HL-60 (cell line): ENCODE measurements around the gene GSTT4.
"Not testable (repeated sequence)": the region's sequence is repeated elsewhere in the genome, so short reads cannot be mapped to it uniquely, and the experiment has no call there.

Source experiments
- POLR2AphosphoS5 ChIP-seq: IDR thresholded peaks from 2 replicates; pipeline ENCODE4 v1.6.1; 2012; ENCODE audit warnings: low read depth
- TF ChIP-seq, protein P1 (sequence below): IDR thresholded peaks from one replicate; pipeline ENCODE4 v1.5.1; 2011; ENCODE audit warnings: low read length, control low read depth, inconsistent platforms; ENCODE audit not compliant: insufficient read depth
- TF ChIP-seq, protein P2 (sequence below): IDR thresholded peaks from 2 replicates; pipeline ENCODE4 v1.6.1; 2012; ENCODE audit warnings: low read depth; ENCODE audit not compliant: insufficient replicate concordance

DNA sequence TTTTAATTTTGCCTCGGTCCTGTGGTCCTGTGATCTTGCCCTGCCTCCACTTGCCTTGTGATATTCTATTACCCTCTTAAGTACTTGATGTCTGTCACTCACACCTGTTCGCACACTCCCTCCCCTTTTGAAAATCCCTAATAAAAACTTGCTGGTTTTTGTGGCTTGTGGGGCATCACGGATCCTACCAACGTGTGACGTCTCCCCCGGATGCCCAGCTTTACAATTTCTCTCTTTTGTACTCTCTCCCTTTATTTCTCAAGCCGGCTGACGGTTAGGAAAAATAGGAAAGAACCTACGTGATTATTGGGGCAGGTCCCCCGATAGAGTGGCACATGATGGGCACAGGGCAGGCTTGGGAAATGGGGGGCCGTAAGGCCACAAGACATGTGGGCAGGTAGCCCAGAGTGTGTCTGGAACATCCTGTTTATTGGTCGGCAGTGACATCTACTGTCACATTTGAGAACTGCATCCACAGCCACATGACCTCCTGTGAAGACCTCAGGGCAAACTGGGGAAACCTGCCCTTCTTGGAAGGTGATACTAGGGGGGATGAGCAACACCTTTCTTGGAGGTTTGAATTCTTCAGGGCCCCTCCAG lies 48.9 kb downstream of the GSTT4 start:
- TF ChIP-seq, protein P1, sequence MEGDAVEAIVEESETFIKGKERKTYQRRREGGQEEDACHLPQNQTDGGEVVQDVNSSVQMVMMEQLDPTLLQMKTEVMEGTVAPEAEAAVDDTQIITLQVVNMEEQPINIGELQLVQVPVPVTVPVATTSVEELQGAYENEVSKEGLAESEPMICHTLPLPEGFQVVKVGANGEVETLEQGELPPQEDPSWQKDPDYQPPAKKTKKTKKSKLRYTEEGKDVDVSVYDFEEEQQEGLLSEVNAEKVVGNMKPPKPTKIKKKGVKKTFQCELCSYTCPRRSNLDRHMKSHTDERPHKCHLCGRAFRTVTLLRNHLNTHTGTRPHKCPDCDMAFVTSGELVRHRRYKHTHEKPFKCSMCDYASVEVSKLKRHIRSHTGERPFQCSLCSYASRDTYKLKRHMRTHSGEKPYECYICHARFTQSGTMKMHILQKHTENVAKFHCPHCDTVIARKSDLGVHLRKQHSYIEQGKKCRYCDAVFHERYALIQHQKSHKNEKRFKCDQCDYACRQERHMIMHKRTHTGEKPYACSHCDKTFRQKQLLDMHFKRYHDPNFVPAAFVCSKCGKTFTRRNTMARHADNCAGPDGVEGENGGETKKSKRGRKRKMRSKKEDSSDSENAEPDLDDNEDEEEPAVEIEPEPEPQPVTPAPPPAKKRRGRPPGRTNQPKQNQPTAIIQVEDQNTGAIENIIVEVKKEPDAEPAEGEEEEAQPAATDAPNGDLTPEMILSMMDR = peak; percentile 79
- TF ChIP-seq, protein P2, sequence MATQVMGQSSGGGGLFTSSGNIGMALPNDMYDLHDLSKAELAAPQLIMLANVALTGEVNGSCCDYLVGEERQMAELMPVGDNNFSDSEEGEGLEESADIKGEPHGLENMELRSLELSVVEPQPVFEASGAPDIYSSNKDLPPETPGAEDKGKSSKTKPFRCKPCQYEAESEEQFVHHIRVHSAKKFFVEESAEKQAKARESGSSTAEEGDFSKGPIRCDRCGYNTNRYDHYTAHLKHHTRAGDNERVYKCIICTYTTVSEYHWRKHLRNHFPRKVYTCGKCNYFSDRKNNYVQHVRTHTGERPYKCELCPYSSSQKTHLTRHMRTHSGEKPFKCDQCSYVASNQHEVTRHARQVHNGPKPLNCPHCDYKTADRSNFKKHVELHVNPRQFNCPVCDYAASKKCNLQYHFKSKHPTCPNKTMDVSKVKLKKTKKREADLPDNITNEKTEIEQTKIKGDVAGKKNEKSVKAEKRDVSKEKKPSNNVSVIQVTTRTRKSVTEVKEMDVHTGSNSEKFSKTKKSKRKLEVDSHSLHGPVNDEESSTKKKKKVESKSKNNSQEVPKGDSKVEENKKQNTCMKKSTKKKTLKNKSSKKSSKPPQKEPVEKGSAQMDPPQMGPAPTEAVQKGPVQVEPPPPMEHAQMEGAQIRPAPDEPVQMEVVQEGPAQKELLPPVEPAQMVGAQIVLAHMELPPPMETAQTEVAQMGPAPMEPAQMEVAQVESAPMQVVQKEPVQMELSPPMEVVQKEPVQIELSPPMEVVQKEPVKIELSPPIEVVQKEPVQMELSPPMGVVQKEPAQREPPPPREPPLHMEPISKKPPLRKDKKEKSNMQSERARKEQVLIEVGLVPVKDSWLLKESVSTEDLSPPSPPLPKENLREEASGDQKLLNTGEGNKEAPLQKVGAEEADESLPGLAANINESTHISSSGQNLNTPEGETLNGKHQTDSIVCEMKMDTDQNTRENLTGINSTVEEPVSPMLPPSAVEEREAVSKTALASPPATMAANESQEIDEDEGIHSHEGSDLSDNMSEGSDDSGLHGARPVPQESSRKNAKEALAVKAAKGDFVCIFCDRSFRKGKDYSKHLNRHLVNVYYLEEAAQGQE = not testable (repeated sequence)
- not testable (repeated sequence) for TF ChIP-seq POLR2AphosphoS5
